Measurements from ENCODE around the gene MEGF11. TPM values are rescaled to one million over a fixed set of nuclear protein-coding genes. Genes with fewer than 3 reads are reported as not detected.

MEGF11 gene
- total RNA-seq, 3 donors from 2014 or later: not detected

- TF ChIP-seq POLR2A (IDR thresholded peaks at IDR 0.05) (no peak), CTCF (IDR thresholded peaks at IDR 0.05) (no peak), POLR2AphosphoS5 (IDR thresholded peaks at IDR 0.05) (no peak)
- Histone ChIP-seq H3K27me3 (no peaks in the 10 kb centered on the region), H3K27ac (no peak overlapping the region), H3K9me3 (no peaks in the 10 kb centered on the region), H3K4me1 (no peaks in the 10 kb centered on the region), H3K36me3 (no peaks in the 10 kb centered on the region), H3K4me3 (no peak overlapping the region)
- DNase-seq (ENCODE audit: low spot score in 2 of 2): no peak
- intact Hi-C loops (cut with DNase I; ENCODE audit: low total_unique reads): no loop called here
Observed at GRCh38 chr15:65914981-65915925, 338.3 kb downstream of the MEGF11 start.

- H3K36me3 ChIP-seq: no peaks in the 10 kb centered on the region
Observed at GRCh38 chr15:65914386-65914785, 339.2 kb downstream of the MEGF11 start.

GRCh38 chr15:65913631-65914199, 339.8 kb downstream of the MEGF11 start:
- no peak for TF ChIP-seq POLR2AphosphoS5 (IDR thresholded peaks at IDR 0.05)
- no peak for TF ChIP-seq POLR2A (IDR thresholded peaks at IDR 0.05)
- Histone ChIP-seq H3K36me3 (no peaks in the 10 kb centered on the region), H3K4me1 (no peaks in the 10 kb centered on the region), H3K27me3 (no peaks in the 10 kb centered on the region), H3K4me3 (no peak overlapping the region), H3K9me3 (no peaks in the 10 kb centered on the region), H3K27ac (no peak overlapping the region)
- DNase-seq (ENCODE audit: low spot score in 2 of 2): no peak
- intact Hi-C loops (cut with DNase I; ENCODE audit: low total_unique reads): no loop called here

More at GRCh38 chr15:65914386-65914785, 339.2 kb downstream of the MEGF11 start:
- no peak overlapping the region for H3K4me3 ChIP-seq
- no peak overlapping the region for H3K27ac ChIP-seq
- DNase-seq (ENCODE audit: low spot score in 2 of 2): no peak
- TF ChIP-seq POLR2AphosphoS5 (IDR thresholded peaks at IDR 0.05): no peak
- no peak for TF ChIP-seq CTCF (IDR thresholded peaks at IDR 0.05)
- TF ChIP-seq POLR2A (IDR thresholded peaks at IDR 0.05): no peak
- H3K4me1 ChIP-seq: no peaks in the 10 kb centered on the region
- H3K27me3 ChIP-seq: no peaks in the 10 kb centered on the region
- intact Hi-C loops (cut with DNase I; ENCODE audit: low total_unique reads): no loop called here
- H3K9me3 ChIP-seq: no peaks in the 10 kb centered on the region

- no peaks in the 10 kb centered on the region for H3K36me3 ChIP-seq
- no peak overlapping the region for H3K27ac ChIP-seq
Observed at GRCh38 chr15:65912235-65912634, 341.3 kb downstream of the MEGF11 start.

GRCh38 chr15:65910341-65910740, 343.2 kb downstream of the MEGF11 start:
- no peaks in the 10 kb centered on the region for H3K27me3 ChIP-seq
- DNase-seq (ENCODE audit: low spot score in 2 of 2): no peak
- intact Hi-C loops (cut with DNase I; ENCODE audit: low total_unique reads): no loop called here
- TF ChIP-seq POLR2AphosphoS5 (IDR thresholded peaks at IDR 0.05) (no peak), POLR2A (IDR thresholded peaks at IDR 0.05) (no peak), CTCF (IDR thresholded peaks at IDR 0.05) (no peak)
- no peak overlapping the region for H3K27ac ChIP-seq
- no peaks in the 10 kb centered on the region for H3K9me3 ChIP-seq
- H3K4me1 ChIP-seq: no peaks in the 10 kb centered on the region
- H3K36me3 ChIP-seq: no peaks in the 10 kb centered on the region
- no peak overlapping the region for H3K4me3 ChIP-seq

More at GRCh38 chr15:65912235-65912634, 341.3 kb downstream of the MEGF11 start:
- Histone ChIP-seq H3K9me3 (no peaks in the 10 kb centered on the region), H3K27me3 (no peaks in the 10 kb centered on the region), H3K4me1 (no peaks in the 10 kb centered on the region), H3K4me3 (no peak overlapping the region)
- intact Hi-C loops (cut with DNase I; ENCODE audit: low total_unique reads): no loop called here
- TF ChIP-seq CTCF (IDR thresholded peaks at IDR 0.05) (no peak), POLR2A (IDR thresholded peaks at IDR 0.05) (no peak), POLR2AphosphoS5 (IDR thresholded peaks at IDR 0.05) (no peak)
- no peak for DNase-seq (ENCODE audit: low spot score in 2 of 2)

All from breast epithelium (tissue), 4 donors.